LoVo (cell line): Measurements from ENCODE around the gene HSPB2.
A peak's percentile ranks its signal among the peaks of the same experiment; 100 is the strongest.
"Not testable (repeated sequence)": the region's sequence is repeated elsewhere in the genome, so short reads cannot be mapped to it uniquely, and the experiment has no call there.

Source experiments
- DNase-seq: peaks from one replicate; pipeline ENCODE4 v3.0.0-alpha.2; 2016; ENCODE audit warnings: low spot score

HSPB2 gene

GRCh38 chr11:111912535-111912934 is at the start of gene HSPB2:
Gene HSPB2, plus strand, starts transcription at chr11:111912734. Its CDS starts 96 bp downstream, at chr11:111912830.
- DNase-seq = no peak

- DNase-seq = no peak
These were observed 42.4 kb upstream of the HSPB2 start for GRCh38 chr11:111870113-111870512.

GRCh38 chr11:111870522-111870885 is 42.0 kb upstream of the HSPB2 start:
- DNase-seq = no peak

GRCh38 chr11:111870886-111871692 is 41.4 kb upstream of the HSPB2 start, which contains the start of gene ALG9:
Gene ALG9, minus strand, starts transcription at chr11:111871581. Its CDS starts 99 bp downstream, at chr11:111871482.
- DNase-seq = peak; percentile 80

- DNase-seq = no peak
These were observed 40.8 kb upstream of the HSPB2 start for GRCh38 chr11:111871693-111872161.

- DNase-seq = peak; percentile 24
These were observed 34.1 kb upstream of the HSPB2 start for GRCh38 chr11:111878385-111878848.

- peak; percentile 93 for DNase-seq
These were observed 33.5 kb upstream of the HSPB2 start, which contains the start of the genes CFAP68 and FDXACB1 for GRCh38 chr11:111878849-111879636. Gene CFAP68, plus strand, starts transcription at chr11:111879541. Its CDS starts 20 bp downstream, at chr11:111879561. Gene FDXACB1, minus strand, starts transcription at chr11:111879165. Its CDS starts 33 bp downstream, at chr11:111879132.

- DNase-seq = no peak
These were observed 32.9 kb upstream of the HSPB2 start for GRCh38 chr11:111879637-111879960.

GRCh38 chr11:111882202-111882601 is 30.3 kb upstream of the HSPB2 start:
- no peak for DNase-seq

GRCh38 chr11:111885053-111885452 is 27.5 kb upstream of the HSPB2 start:
- not testable (repeated sequence) for DNase-seq

GRCh38 chr11:111886032-111886431 is 26.5 kb upstream of the HSPB2 start:
- DNase-seq = no peak

GRCh38 chr11:111886844-111887243 is 25.7 kb upstream of the HSPB2 start:
- DNase-seq = no peak

- DNase-seq = no peak
These were observed 7.1 kb upstream of the HSPB2 start for GRCh38 chr11:111905411-111905810.

- no peak for DNase-seq
These were observed 5.9 kb upstream of the HSPB2 start for GRCh38 chr11:111906680-111907079.

GRCh38 chr11:111908639-111909305 is 3.8 kb upstream of the HSPB2 start:
- DNase-seq = no peak

GRCh38 chr11:111909378-111909777 is 3.2 kb upstream of the HSPB2 start:
- no peak for DNase-seq

GRCh38 chr11:111910676-111911562 is 1.6 kb upstream of the HSPB2 start:
- DNase-seq = no peak

- peak; percentile 25 for DNase-seq
These were observed 752 bp upstream of the HSPB2 start, which contains the start of gene CRYAB for GRCh38 chr11:111911563-111912401. Gene CRYAB, minus strand, starts transcription at chr11:111911770. Its CDS starts 46 bp downstream, at chr11:111911724.

GRCh38 chr11:111913031-111913861 is 712 bp downstream of the HSPB2 start:
- no peak for DNase-seq
